Sigmoid colon (tissue), 7 donors: ENCODE results near the gene TTLL11. TPM values are rescaled to one million over a fixed set of nuclear protein-coding genes. Genes with fewer than 3 reads are reported as not detected.

Experiments used
- DNase-seq: peaks from one replicate; pipeline ENCODE4 v3.0.0-alpha.2; 2019
- H3K27ac ChIP-seq, 4 donors: fragments of 200-600 bp; sonication (generic); one replicate each; pipeline ENCODE4 v1.5.1; 2016 to 2019; ENCODE audit warnings: mild to moderate bottlenecking in 1 of 4
- H3K27me3 ChIP-seq, 3 donors: fragments of 200-600 bp; sonication (generic); one replicate each; pipeline ENCODE4 v1.5.1; 2019; ENCODE audit warnings: mild to moderate bottlenecking in 1 of 3
- H3K36me3 ChIP-seq, 4 donors: fragments of 200-600 bp; sonication (generic); one replicate each; pipeline ENCODE4 v1.5.1; 2016 to 2019
- H3K4me1 ChIP-seq, 4 donors: fragments of 200-600 bp; sonication (generic); one replicate each; pipeline ENCODE4 v1.5.1; 2017 to 2019
- H3K4me3 ChIP-seq, 4 donors: fragments of 200-600 bp; sonication (generic); one replicate each; pipeline ENCODE4 v1.5.1; 2017 to 2019; ENCODE audit warnings: mild to moderate bottlenecking in 2 of 4, moderate library complexity in 1 of 4
- H3K9me3 ChIP-seq, 4 donors: fragments of 200-600 bp in 3 of 4; sonication (generic) in 3 of 4; one replicate each; pipeline versions ENCODE4 v1.5.1 to v1.6.1; 2013 to 2019
- EP300 ChIP-seq, 4 donors: sonication (generic); formaldehyde crosslinking; IDR thresholded peaks; one replicate each; pipeline ENCODE4 v1.6.1; 2017; ENCODE audit warnings: antibody characterized with exemption in 4 of 4
- POLR2A ChIP-seq, 2 donors: fragments of 450-650 bp; IDR thresholded peaks; one replicate each; pipeline ENCODE4 v1.6.1; 2016; ENCODE audit warnings: antibody characterized with exemption in 2 of 2, mild to moderate bottlenecking in 2 of 2, moderate library complexity in 2 of 2
- POLR2AphosphoS5 ChIP-seq, 4 donors: sonication (generic); formaldehyde crosslinking; IDR thresholded peaks; one replicate each; pipeline ENCODE4 v1.6.1; 2017; ENCODE audit warnings: antibody characterized with exemption in 4 of 4
- WGBS, 2 donors: extraction: QIAGEN DNeasy Blood & Tissue Kit; methylation state at CpG; one replicate each; pipeline ENCODE4 v1.1.7; 2013; 5-methylcytosine and 5-hydroxymethylcytosine counted together
- intact Hi-C: fragments of 100-400 bp; cut with DNase I; formaldehyde crosslinking; loops from one replicate; pipeline ENCODE4 v1.15.1; 2023
- polyA plus RNA-seq, 3 donors: library from polyadenylated mRNA; stranded (reverse); fragments of 200-250 nt; gene quantifications; one replicate each; pipeline ENCODE4 v1.2.3, GENCODE V29; 2013
- total RNA-seq, 4 donors: library from RNA; depleted of rRNA; stranded (reverse); fragments of >200 nt; gene quantifications; one replicate each; pipeline ENCODE4 v1.1.0, GENCODE V29; 2016
- TF ChIP-seq, protein P1 (sequence below), 4 experiments: fragments of 450-650 bp in 3 of 4; fragments of 200-600 bp in 1 of 4; IDR thresholded peaks; one replicate each; pipeline ENCODE4 v1.5.1; 2016 to 2019; ENCODE audit warnings: antibody characterized with exemption in 4 of 4, mild to moderate bottlenecking in 3 of 4, moderate library complexity in 2 of 4
- donor health status: healthy with polysubstance abuse.
- donor health status: Bipolar disorder and iron deficiency.
- donor health status: healthy.

The TTLL11 gene
- total and polyA plus RNA-seq, 7 donors, result 4.2 to 40.7 (median 27.6) TPM

DNA sequence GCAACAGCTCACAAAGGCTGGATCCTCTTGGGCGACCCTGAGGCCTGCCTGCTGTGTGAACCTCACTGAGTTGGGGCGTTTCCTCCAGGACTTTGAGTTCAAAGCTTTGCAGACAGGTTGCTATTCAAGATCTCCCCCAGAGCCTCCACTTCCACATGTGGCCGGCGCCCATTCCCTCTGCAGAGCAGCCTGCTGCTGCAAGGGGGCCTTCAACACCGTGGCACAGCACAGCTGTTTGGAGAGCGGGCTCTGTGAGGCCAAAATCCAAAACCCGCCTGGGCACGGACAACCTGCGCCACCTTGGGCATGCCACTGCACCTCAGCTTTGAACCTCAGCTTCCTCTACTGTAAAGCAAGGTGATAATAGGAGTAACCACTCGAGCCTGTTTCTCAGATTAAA is 281.4 kb downstream of the TTLL11 start:
- DNase-seq, result no peak
- Histone ChIP-seq H3K27me3 (no peaks in the 10 kb centered on the region), H3K9me3 (no peaks in the 10 kb centered on the region), H3K4me1 (no peaks in the 10 kb centered on the region), H3K27ac (no peak overlapping the region), H3K4me3 (no peak overlapping the region), H3K36me3 (no peaks in the 10 kb centered on the region)
- TF ChIP-seq POLR2A (IDR thresholded peaks at IDR 0.05), result no peak
- no peak for TF ChIP-seq EP300 (IDR thresholded peaks at IDR 0.05)
- TF ChIP-seq POLR2AphosphoS5 (IDR thresholded peaks at IDR 0.05), result no peak
- TF ChIP-seq, protein P1, sequence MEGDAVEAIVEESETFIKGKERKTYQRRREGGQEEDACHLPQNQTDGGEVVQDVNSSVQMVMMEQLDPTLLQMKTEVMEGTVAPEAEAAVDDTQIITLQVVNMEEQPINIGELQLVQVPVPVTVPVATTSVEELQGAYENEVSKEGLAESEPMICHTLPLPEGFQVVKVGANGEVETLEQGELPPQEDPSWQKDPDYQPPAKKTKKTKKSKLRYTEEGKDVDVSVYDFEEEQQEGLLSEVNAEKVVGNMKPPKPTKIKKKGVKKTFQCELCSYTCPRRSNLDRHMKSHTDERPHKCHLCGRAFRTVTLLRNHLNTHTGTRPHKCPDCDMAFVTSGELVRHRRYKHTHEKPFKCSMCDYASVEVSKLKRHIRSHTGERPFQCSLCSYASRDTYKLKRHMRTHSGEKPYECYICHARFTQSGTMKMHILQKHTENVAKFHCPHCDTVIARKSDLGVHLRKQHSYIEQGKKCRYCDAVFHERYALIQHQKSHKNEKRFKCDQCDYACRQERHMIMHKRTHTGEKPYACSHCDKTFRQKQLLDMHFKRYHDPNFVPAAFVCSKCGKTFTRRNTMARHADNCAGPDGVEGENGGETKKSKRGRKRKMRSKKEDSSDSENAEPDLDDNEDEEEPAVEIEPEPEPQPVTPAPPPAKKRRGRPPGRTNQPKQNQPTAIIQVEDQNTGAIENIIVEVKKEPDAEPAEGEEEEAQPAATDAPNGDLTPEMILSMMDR (IDR thresholded peaks at IDR 0.05), result no peak
- WGBS, 2 donors, result 91 to 92% methylated on average over 10 of the region's 10 CpGs
- intact Hi-C loops, result no loop called here

DNA sequence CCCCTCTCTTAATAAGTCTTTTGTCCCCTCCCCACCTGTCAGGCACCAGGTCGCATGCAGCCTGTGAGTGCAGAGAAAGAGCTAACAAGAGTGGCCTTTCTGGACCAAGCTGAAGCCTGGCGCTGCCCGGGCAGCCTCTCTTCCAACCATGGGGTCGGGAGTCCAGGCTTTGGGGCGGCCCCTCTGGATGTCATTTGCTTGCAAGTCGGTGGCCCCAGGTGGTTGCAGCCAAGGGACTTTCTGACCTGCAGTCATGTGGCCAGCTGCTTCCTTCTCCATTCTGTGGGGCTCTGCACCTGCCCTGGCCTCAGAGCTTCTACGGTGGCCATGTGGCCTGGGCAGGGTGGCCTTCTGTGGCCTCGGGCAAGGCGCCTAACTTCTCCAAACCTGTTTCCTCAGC is 282.0 kb downstream of the TTLL11 start:
- H3K36me3 ChIP-seq, result no peaks in the 10 kb centered on the region
- no peaks in the 10 kb centered on the region for H3K27me3 ChIP-seq
- WGBS, 2 donors, result 81 to 86% methylated on average over 9 of the region's 9 CpGs
- TF ChIP-seq EP300 (IDR thresholded peaks at IDR 0.05) (no peak), POLR2AphosphoS5 (IDR thresholded peaks at IDR 0.05) (no peak), POLR2A (IDR thresholded peaks at IDR 0.05) (no peak)
- TF ChIP-seq, protein P1 (IDR thresholded peaks at IDR 0.05), result no peak
- no peak overlapping the region for H3K4me3 ChIP-seq
- DNase-seq, result no peak
- H3K27ac ChIP-seq, result no peak overlapping the region
- intact Hi-C loops, result no loop called here
- no peaks in the 10 kb centered on the region for H3K9me3 ChIP-seq
- H3K4me1 ChIP-seq, result no peaks in the 10 kb centered on the region

DNA sequence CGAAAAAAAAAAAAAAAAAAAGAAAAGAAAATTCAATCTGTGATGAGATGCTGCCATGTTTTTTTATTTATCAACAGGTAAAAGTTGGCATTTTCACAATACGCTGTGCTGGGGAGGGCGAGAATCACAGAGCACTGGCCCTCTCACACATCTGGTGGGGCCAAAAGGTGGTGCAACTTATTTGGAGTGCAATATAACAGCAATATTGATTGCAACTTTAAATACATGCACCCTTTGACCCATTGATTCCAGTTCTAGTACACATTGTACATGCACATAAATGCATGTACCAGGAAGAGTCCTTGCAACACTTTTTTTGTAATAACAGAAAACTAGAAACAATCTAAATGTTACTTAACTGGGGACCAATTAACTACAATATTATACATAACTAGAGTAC is 282.6 kb downstream of the TTLL11 start:
- intact Hi-C loops, result no loop called here
- no peaks in the 10 kb centered on the region for H3K27me3 ChIP-seq
- no peaks in the 10 kb centered on the region for H3K9me3 ChIP-seq
- no peak overlapping the region for H3K4me3 ChIP-seq
- H3K4me1 ChIP-seq, result no peaks in the 10 kb centered on the region
- no peak overlapping the region for H3K27ac ChIP-seq
- DNase-seq, result no peak
- no peak for TF ChIP-seq EP300 (IDR thresholded peaks at IDR 0.05)
- TF ChIP-seq POLR2A (IDR thresholded peaks at IDR 0.05), result no peak
- TF ChIP-seq POLR2AphosphoS5 (IDR thresholded peaks at IDR 0.05), result no peak
- TF ChIP-seq, protein P1 (IDR thresholded peaks at IDR 0.05), result no peak
- H3K36me3 ChIP-seq, result no peaks in the 10 kb centered on the region
- 90 to 91% methylated on average over 3 of the region's 3 CpGs for WGBS, 2 donors

DNA sequence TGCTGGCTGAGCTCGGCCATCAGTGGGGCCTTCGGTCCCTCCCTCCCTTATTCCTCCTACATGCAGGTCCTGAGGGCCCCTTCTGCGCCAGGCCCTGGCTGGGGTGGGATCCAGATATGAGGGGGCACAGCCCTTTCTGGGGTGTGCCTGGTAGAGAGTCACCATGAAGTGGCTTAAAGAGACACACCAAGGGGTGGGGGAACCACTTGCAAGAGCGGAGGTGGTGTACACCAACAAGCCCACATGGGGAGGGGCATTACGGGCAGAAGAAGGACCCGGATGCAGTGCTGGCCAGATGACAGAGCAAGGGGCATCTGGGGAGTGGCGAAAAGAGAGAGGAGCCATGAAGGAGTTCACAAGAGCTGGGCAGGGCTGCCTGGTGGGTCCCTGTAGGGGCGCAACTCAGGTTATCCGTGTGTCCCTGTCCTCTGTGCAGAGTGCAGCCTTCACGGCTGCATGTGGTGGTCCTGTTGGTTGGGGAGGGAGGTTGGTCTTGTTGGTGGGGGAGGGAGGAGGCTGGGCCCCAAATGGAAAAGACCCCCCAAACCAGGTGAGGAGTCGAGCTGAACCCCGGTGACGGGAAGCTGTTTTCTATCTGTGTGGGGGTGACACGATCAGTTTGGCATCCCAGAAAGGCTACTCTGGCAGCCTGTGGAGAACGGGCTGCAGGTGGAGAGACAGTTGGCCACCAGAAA is 283.6 kb downstream of the TTLL11 start:
- H3K9me3 ChIP-seq, result peaks cover 0 to 2% (median 0%) of the 10 kb centered on the region in 4 donors
- H3K36me3 ChIP-seq, result no peaks in the 10 kb centered on the region
- no peak for DNase-seq
- TF ChIP-seq EP300 (IDR thresholded peaks at IDR 0.05) (no peak), POLR2A (IDR thresholded peaks at IDR 0.05) (no peak), POLR2AphosphoS5 (IDR thresholded peaks at IDR 0.05) (no peak)
- TF ChIP-seq, protein P1 (IDR thresholded peaks at IDR 0.05), result no peak
- H3K4me1 ChIP-seq, result no peaks in the 10 kb centered on the region
- no peak overlapping the region for H3K27ac ChIP-seq
- intact Hi-C loops, result no loop called here
- no peaks in the 10 kb centered on the region for H3K27me3 ChIP-seq
- 88 to 94% methylated on average over 15 of the region's 15 CpGs for WGBS, 2 donors
- H3K4me3 ChIP-seq, result no peak overlapping the region

DNA sequence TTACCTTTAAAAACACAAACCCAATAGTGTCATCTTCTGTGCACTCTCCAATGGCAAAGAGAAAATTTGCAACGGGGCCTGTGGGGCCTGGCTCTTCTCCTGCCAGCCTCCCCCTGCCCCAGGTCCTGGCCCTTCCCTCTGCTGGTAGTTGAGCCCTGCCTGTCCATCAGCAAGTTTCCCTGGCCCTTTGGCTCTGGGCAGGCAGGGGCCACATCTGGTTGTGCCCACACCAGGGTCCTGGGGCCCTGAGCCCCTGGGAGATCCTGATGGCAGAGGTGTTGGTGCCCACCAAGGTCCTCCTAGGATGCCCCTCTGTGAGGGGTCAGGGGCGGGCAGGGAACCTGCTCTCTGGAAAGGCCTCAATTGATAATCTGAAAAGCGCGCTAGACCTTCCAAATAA is 284.3 kb downstream of the TTLL11 start:
- Histone ChIP-seq H3K27me3 (no peaks in the 10 kb centered on the region), H3K4me1 (no peaks in the 10 kb centered on the region), H3K27ac (no peak overlapping the region), H3K9me3 (peaks cover 0 to 5% (median 0%) of the 10 kb centered on the region in 4 donors), H3K4me3 (no peak overlapping the region), H3K36me3 (no peaks in the 10 kb centered on the region)
- TF ChIP-seq POLR2AphosphoS5 (IDR thresholded peaks at IDR 0.05) (no peak), EP300 (IDR thresholded peaks at IDR 0.05) (no peak)
- DNase-seq, result no peak
- intact Hi-C loops, result no loop called here
- WGBS, 2 donors, result 57 to 90% methylated on average over 4 of the region's 4 CpGs
